Left lung (tissue), 10 donors: ENCODE results near the gene BEAN1. TPM values are rescaled to one million over a fixed set of nuclear protein-coding genes. Genes with fewer than 3 reads are reported as not detected.
"Not testable (repeated sequence)": the region's sequence is repeated elsewhere in the genome, so short reads cannot be mapped to it uniquely, and the experiment has no call there.

Experiments
- ATAC-seq: fragments of 200-7000 bp; cut with Tn5 transposase; one replicate; pipeline ENCODE4 v1.9.1; 2020; ENCODE audit warnings: moderate library complexity
- DNase-seq, 4 donors: peaks; one replicate each; pipeline ENCODE4 v3.0.0-alpha.2; 2013 to 2020
- H3K27ac ChIP-seq, 2 donors: fragments of 200-600 bp; sonication (generic) in 1 of 2; one replicate each; pipeline versions ENCODE4 v1.5.0 to v1.8.0; 2020 to 2021
- H3K27me3 ChIP-seq, 2 donors: fragments of 200-600 bp; sonication (generic) in 1 of 2; one replicate each; pipeline versions ENCODE4 v1.5.0 to v1.8.0; 2020 to 2021
- H3K36me3 ChIP-seq, 2 donors: fragments of 200-600 bp; sonication (generic) in 1 of 2; one replicate each; pipeline versions ENCODE4 v1.5.0 to v1.8.0; 2020 to 2021
- H3K4me1 ChIP-seq, 2 donors: fragments of 200-600 bp; one replicate each; pipeline ENCODE4 v1.8.0; 2021
- H3K4me3 ChIP-seq, 2 donors: fragments of 200-600 bp; sonication (generic) in 1 of 2; one replicate each; pipeline versions ENCODE4 v1.5.0 to v1.8.0; 2020 to 2021; ENCODE audit warnings: mild to moderate bottlenecking in 1 of 2
- H3K9me3 ChIP-seq, 2 donors: fragments of 200-600 bp; sonication (generic) in 1 of 2; one replicate each; pipeline versions ENCODE4 v1.5.0 to v1.8.0; 2020 to 2021
- intact Hi-C, 2 donors: fragments of 100-400 bp; cut with DNase I; formaldehyde crosslinking; loops; one replicate each; pipeline versions ENCODE4 v1.11.2 to v1.14.2; 2022
- polyA plus RNA-seq, 6 donors: library from polyadenylated mRNA; unstranded; fragments of 120-200 nt; gene quantifications; one replicate each; pipeline ENCODE4 v1.2.1, GENCODE V29; 2013; ENCODE audit not compliant: insufficient read length in 6 of 6
- total RNA-seq, 2 donors: library from RNA; stranded (reverse); fragmentation: NEBNext Ultra II Directional; extraction: Animal tissue kit (Norgen Biotek cat#: 25700); gene quantifications; one replicate each; pipeline ENCODE4 v1.2.1, GENCODE V29; 2021
- TF ChIP-seq, protein P1 (sequence below), 2 donors: fragments of 200-600 bp; sonication (generic) in 1 of 2; IDR thresholded peaks; one replicate each; pipeline versions ENCODE4 v1.5.0 to v1.8.0; 2021; ENCODE audit warnings: antibody characterized with exemption in 2 of 2
- donor health status: DM: no; HTN: yes; CAD: no.
- donor health status: DM: no; HTN: no; CAD: no.

The BEAN1 gene
- total and polyA plus RNA-seq, 8 donors: 0.65 to 13.6 (median 10.8) TPM

DNA sequence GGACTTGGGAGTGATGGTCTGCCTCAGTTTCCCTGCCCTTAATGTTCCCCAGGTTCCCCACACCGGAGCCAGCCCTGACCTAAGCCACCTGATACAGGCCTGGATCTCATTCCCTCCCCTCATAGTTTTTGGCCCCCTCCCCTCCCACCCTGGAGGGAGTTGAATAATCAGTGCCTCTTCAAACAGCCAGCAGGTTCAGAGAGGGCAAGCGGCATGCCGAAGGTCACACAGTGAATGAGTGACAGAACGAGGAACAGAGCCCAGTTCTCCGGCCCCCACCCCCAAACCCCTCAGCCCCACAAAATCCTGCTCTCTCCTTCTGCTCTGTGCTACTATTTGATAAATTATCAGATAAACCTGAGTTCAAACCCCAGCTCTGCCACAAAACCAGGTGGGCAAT lies 31.2 kb downstream of the BEAN1 start:
- DNase-seq: no peak
- no peak for ATAC-seq
- no peak overlapping the region for H3K4me3 ChIP-seq
- no peak overlapping the region for H3K27ac ChIP-seq
- intact Hi-C loops: no loop called here
- no peaks in the 10 kb centered on the region for H3K36me3 ChIP-seq
- TF ChIP-seq, protein P1, sequence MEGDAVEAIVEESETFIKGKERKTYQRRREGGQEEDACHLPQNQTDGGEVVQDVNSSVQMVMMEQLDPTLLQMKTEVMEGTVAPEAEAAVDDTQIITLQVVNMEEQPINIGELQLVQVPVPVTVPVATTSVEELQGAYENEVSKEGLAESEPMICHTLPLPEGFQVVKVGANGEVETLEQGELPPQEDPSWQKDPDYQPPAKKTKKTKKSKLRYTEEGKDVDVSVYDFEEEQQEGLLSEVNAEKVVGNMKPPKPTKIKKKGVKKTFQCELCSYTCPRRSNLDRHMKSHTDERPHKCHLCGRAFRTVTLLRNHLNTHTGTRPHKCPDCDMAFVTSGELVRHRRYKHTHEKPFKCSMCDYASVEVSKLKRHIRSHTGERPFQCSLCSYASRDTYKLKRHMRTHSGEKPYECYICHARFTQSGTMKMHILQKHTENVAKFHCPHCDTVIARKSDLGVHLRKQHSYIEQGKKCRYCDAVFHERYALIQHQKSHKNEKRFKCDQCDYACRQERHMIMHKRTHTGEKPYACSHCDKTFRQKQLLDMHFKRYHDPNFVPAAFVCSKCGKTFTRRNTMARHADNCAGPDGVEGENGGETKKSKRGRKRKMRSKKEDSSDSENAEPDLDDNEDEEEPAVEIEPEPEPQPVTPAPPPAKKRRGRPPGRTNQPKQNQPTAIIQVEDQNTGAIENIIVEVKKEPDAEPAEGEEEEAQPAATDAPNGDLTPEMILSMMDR (IDR thresholded peaks at IDR 0.05): no peak
- H3K9me3 ChIP-seq: no peaks in the 10 kb centered on the region
- H3K4me1 ChIP-seq: no peaks in the 10 kb centered on the region
- peaks cover 0 to 26% of the 10 kb centered on the region in 2 donors for H3K27me3 ChIP-seq

DNA sequence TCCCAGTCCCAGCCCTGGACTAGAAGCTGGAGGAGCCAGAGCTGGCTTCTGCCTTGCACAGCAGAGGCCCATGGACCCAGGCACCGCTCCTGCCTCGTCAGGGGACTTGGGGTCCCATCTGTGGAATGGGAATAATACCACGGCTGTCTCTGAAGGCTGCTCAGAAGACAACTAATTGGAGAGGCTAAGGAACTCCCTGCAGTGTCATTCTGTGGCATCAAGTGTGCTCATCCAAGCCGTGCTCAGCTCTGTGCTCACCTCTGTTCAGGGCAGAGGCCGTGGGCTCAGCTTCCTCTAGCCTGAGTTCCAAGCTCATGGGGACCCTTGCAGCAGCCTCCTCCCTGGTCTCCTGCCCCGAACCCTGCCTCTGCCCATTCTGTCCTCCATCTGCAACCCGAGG lies 31.8 kb downstream of the BEAN1 start:
- TF ChIP-seq, protein P1 (IDR thresholded peaks at IDR 0.05): no peak
- no peak overlapping the region for H3K27ac ChIP-seq

DNA sequence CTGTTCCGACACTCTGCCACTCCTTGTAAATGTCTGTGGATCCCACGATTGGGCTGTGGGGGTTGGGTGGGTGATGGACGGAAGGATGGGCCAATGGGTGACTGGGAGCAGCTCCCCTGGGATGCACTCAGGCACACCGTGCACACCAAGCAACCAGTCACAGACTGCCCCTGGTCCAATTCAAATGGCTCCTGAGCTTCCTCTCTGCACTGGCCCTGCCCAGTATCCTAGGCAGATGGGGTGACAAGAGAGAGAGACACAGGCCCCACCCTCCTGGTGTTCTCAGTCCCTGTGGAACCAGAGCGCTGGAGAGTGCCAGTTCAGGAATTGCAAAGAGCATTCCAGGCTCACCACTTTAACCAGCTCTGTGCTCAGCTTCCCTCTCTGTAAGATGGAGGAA lies 32.8 kb downstream of the BEAN1 start:
- H3K36me3 ChIP-seq: no peaks in the 10 kb centered on the region
- no peaks in the 10 kb centered on the region for H3K9me3 ChIP-seq
- H3K4me1 ChIP-seq: no peaks in the 10 kb centered on the region
- TF ChIP-seq, protein P1 (IDR thresholded peaks at IDR 0.05): no peak
- no peak for DNase-seq
- intact Hi-C loops: no loop called here
- peaks cover 0 to 26% of the 10 kb centered on the region in 2 donors for H3K27me3 ChIP-seq
- no peak for ATAC-seq
- no peak overlapping the region for H3K4me3 ChIP-seq
- H3K27ac ChIP-seq: no peak overlapping the region

More for the DNA sequence above, 31.8 kb downstream of the BEAN1 start:
- Histone ChIP-seq H3K4me1 (no peaks in the 10 kb centered on the region), H3K4me3 (no peak overlapping the region), H3K27me3 (peaks cover 0 to 26% of the 10 kb centered on the region in 2 donors), H3K9me3 (no peaks in the 10 kb centered on the region), H3K36me3 (no peaks in the 10 kb centered on the region)
- DNase-seq (no peak), ATAC-seq (no peak)
- intact Hi-C loops: no loop called here

DNA sequence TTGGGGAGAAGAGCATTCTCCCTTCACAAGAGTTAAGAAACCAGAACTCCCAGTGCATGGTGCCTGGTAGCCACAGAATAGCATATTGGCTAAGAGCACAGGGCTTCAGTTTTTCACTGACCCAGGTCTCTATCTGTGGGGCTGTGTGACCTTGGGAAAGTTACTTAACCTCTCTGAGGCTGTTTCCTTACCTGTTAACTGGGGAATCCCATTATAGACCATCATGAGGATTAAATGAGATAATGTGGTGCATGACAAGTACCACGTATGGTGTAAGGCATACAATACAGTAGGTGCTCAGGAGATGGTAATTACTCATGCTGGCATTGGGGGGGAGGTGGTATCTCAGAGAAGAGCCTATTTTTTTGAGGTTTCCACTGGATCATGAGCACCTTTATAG lies 33.6 kb downstream of the BEAN1 start:
- Histone ChIP-seq H3K27me3 (peaks cover 0 to 26% of the 10 kb centered on the region in 2 donors), H3K4me1 (no peaks in the 10 kb centered on the region), H3K9me3 (no peaks in the 10 kb centered on the region), H3K36me3 (no peaks in the 10 kb centered on the region), H3K27ac (no peak overlapping the region), H3K4me3 (no peak overlapping the region)
- TF ChIP-seq, protein P1 (IDR thresholded peaks at IDR 0.05): no peak
- no peak for ATAC-seq
- no peak for DNase-seq
- intact Hi-C loops: no loop called here

DNA sequence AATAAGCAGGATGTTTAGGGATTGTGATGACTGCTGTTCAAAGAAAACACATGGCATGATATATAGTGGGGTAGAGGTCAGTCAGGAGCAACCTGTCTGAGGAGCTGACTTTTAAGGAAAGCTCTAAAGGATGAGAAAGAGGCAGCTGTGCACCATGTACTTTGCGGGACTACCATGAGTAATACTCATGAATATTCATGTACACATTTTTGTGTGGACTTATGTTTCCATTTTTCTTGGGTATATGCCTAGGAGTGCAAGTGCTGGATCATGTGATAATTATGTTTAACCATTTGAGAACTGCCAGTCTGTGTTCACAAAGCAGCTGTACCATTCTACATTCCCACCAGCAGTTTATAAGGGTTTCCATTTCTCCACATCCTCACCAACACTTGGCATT lies 35.8 kb downstream of the BEAN1 start:
- no peak for DNase-seq
- Histone ChIP-seq H3K9me3 (no peaks in the 10 kb centered on the region), H3K4me1 (no peaks in the 10 kb centered on the region), H3K27me3 (peaks cover 0 to 26% of the 10 kb centered on the region in 2 donors), H3K36me3 (no peaks in the 10 kb centered on the region), H3K4me3 (no peak overlapping the region), H3K27ac (no peak overlapping the region)
- no peak for ATAC-seq
- intact Hi-C loops: no loop called here
- TF ChIP-seq, protein P1 (IDR thresholded peaks at IDR 0.05): no peak

DNA sequence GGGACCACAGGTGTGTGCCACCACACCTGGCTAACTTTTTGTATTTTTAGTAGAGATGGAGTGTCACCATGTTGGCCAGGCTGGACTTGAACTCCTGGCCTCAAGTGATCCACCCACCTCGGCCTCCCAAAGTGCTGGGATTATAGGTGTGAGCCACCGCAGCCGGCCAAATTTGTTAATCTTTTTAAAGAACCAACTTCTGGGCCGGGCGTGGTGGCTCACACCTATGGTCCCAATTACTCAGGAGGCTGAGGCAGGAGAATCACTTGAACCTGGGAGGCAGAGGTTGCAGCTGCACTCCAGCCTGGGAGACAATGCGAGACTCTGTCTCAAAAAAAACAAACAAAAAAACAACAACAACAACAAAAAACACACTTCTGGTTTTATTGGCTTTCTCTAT lies 38.9 kb downstream of the BEAN1 start:
- ATAC-seq, H3K27ac ChIP-seq, DNase-seq, H3K36me3 ChIP-seq, H3K4me3 ChIP-seq, H3K4me1 ChIP-seq, H3K9me3 ChIP-seq, intact Hi-C loops, H3K27me3 ChIP-seq: not testable (repeated sequence)

DNA sequence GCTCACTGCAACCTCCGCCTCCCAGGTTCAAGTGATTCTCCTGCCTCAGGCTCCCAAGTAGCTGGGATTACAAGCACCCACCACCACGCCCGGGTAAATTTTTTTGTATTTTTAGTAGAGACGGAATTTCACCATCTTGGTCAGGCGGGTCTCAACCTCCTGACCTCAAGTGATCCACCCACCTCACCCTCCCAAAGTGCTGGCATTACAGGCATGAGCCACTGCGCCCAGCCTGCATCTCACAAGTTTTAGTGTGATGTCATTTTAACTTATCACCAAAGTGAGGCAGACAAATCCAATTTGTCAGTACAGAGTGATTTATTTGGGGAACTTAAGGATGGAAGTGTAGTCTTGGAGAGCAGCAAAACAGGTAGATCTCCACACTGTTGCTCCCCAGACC lies 39.5 kb downstream of the BEAN1 start:
- H3K27ac ChIP-seq, ATAC-seq, H3K36me3 ChIP-seq, DNase-seq, H3K4me1 ChIP-seq, intact Hi-C loops, H3K4me3 ChIP-seq, H3K9me3 ChIP-seq, H3K27me3 ChIP-seq: not testable (repeated sequence)
